GM11168 (cell line): ENCODE measurements around the gene SLC25A45.
"Not testable (repeated sequence)": the region's sequence is repeated elsewhere in the genome, so short reads cannot be mapped to it uniquely, and the experiment has no call there.

ENCODE experiments used
- in situ Hi-C: fragments of 300-500 bp; cut with MboI; formaldehyde crosslinking; loops from one replicate; pipeline ENCODE4 v1.12.0; 2022; ENCODE audit warnings: low sequenced_read_pairs; ENCODE audit not compliant: unreplicated experiment

SLC25A45 gene

GRCh38 chr11:65421794-65422632, 39.6 kb upstream of the SLC25A45 start:
- in situ Hi-C loops: no loop called here

GRCh38 chr11:65420979-65421793, 38.7 kb upstream of the SLC25A45 start:
- in situ Hi-C loops: no loop called here

GRCh38 chr11:65420506-65420905, 38.1 kb upstream of the SLC25A45 start:
- in situ Hi-C loops: no loop called here

- in situ Hi-C loops: loop anchor here (5.0 kb wide), 1 partner anchor 92 kb away; no protein-coding TSS in a partner anchor
These were observed 37.5 kb upstream of the SLC25A45 start for GRCh38 chr11:65419772-65420481.

- in situ Hi-C loops: loop anchor here (5.0 kb wide), 1 partner anchor 93 kb away; no protein-coding TSS in a partner anchor
These were observed 37.0 kb upstream of the SLC25A45 start for GRCh38 chr11:65419460-65419771.

GRCh38 chr11:65418681-65419459, 36.4 kb upstream of the SLC25A45 start:
- in situ Hi-C loops: loop anchor here (5.0 kb wide), 1 partner anchor 93 kb away; no protein-coding TSS in a partner anchor

GRCh38 chr11:65418431-65418680, 35.9 kb upstream of the SLC25A45 start:
- in situ Hi-C loops: loop anchor here (5.0 kb wide), 1 partner anchor 94 kb away; no protein-coding TSS in a partner anchor

GRCh38 chr11:65417702-65418430, 35.4 kb upstream of the SLC25A45 start:
- in situ Hi-C loops: loop anchor here (5.0 kb wide), 1 partner anchor 94 kb away; no protein-coding TSS in a partner anchor

- in situ Hi-C loops: loop anchor here (5.0 kb wide), 1 partner anchor 95 kb away; no protein-coding TSS in a partner anchor
These were observed 34.6 kb upstream of the SLC25A45 start for GRCh38 chr11:65416841-65417701.

GRCh38 chr11:65416341-65416824, 33.9 kb upstream of the SLC25A45 start:
- in situ Hi-C loops: loop anchor here (5.0 kb wide), 1 partner anchor 96 kb away; no protein-coding TSS in a partner anchor

- in situ Hi-C loops: loop anchor here (5.0 kb wide), 1 partner anchor 97 kb away; no protein-coding TSS in a partner anchor
These were observed 33.3 kb upstream of the SLC25A45 start for GRCh38 chr11:65415499-65416340.

GRCh38 chr11:65414776-65415498, 32.5 kb upstream of the SLC25A45 start:
- in situ Hi-C loops: loop anchor here (5.0 kb wide), 1 partner anchor 97 kb away; no protein-coding TSS in a partner anchor

GRCh38 chr11:65413077-65413664, 30.7 kb upstream of the SLC25A45 start:
- in situ Hi-C loops: not testable (repeated sequence)

GRCh38 chr11:65412271-65413076, 30.0 kb upstream of the SLC25A45 start:
- in situ Hi-C loops: no loop called here

- in situ Hi-C loops: no loop called here
These were observed 29.2 kb upstream of the SLC25A45 start for GRCh38 chr11:65411681-65412070.
